ENCODE measurements around the gene MFAP2.

MFAP2 gene

DNA sequence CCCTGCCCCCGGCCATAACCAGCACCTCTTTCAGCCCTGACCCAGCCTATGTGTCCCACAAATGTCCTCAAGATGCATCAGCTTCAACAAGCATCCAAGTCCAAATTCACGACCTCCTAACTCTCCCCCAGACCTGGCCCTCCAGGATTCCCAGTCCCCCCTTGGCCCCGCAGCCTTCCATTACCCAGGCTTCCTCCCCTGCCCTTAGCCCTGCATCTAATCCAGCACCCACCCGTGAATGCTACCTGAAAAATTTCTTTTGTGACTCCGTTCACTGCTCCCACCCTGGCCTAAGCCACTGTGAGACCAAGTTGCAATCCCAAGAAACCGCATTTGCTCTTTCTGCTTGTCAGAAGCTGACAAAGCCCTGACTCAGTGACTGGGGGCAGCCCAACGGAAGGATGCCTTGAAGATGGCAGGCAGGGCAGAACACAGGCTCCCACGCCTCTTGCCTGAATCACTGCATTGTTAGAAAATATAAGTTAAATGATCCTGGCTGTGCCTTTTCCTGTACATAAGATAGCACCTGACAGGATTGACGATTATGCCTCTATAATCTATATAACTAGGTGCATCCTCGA lies 939 bp upstream of the MFAP2 start:
- no peak for DNase-seq (ENCODE audit: low read depth in 1 of 2, low spot score in 1 of 2)

DNA sequence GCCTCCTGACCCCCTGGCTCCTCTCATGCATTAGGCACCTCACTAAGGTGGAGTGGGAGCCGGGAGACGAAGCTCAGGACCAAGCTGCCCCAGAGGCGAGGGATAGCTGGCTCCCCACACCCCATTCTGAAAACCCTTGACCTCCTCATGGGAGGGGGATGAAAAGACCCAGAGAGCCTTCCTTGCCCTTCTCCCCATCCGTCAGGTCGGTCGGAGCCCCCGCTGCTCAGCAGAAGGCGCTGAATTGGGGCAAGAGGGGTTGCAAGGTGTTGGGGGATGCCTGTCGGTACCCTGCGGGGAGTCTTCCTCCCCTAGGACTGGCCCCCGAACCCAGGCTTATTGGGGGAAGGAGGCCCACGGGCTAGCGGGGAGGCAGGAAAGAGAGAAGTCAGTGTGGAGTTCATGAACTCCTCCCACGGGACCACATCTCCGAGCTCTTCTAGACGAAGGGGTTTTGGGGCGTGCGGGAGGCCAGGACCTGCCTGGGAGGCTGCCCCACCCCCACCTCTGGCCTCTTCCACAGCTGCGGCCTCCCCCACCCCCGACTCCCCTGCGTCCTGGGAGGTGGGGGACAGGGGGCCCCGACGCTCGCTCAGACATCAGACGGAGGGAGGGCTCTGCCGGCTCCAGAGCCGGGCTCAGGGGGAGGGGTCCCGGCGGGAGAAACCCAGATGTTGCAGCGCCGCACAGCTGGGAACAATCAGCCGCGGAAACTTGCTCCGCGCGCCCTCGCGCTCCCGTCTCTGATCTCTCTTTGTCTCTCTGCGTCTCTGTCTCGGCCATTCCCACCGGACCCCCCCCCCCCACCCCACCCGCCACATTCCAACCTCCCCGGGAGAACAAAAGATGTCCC lies 719 bp downstream of the MFAP2 start:
- DNase-seq (ENCODE audit: low read depth in 1 of 2, low spot score in 1 of 2): no peak

DNA sequence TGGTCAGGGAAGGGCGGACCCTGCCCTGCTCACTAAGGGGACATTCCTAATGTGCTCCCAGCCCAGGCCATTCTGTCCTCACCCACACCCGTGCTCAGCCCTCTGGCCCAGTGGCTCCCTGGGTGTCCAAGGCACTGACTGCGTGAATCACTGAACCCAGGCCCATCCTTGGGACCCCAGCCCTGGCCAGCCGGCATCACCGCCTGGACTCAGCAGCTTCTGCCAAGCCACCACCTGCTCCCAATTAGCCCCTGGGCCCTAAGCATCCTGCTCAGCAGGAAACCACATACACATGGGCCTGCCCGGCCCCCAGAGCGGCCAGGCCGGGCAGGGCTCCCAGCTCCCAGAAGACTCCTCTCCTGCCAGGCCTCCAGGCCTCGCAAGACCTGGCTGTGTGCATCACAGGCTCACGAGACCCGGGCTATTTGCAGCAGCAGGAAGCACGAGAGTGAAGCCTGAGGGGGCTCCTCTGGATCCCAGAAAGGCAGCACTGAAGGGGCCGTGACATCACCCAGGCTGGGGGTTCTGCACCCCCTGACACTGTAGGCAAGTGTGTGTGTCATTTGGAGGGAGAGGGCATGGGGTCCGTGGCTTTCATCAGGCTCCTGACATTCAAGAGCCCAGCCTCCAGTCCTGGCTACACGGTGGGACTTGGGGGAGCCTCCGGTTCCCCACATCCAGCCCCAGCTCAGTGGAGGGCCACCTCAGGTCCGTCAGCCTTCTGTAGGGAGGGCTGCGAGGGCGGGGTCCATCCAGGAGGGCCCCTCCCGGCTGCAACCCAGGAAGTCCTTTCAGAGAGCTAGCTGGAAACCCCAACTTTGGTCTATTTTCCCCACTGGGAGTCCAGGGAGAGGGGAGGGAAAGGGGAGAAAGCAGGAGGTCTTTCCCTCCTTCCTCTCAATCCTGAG lies 1.6 kb downstream of the MFAP2 start:
- DNase-seq (ENCODE audit: low read depth in 1 of 2, low spot score in 1 of 2): no peak

DNA sequence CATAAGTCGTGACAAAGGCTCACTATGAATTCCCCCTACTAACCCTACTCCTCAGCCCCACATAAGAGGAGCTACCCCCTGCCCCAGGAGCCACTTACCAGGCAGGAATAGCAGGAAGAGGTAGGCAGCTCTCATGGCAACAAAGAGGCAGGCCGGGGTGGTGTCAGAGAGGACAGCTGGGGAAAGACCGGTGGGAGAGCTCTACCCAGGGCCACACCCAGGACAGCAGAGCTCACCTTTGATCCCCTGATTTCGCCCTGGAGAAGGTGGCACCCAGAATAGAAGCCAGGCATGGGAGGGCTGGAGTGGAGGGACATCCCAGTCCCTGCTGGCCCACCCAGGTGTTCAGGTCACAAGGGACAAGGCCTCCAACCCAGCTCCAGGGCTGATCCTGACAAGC lies 2.3 kb downstream of the MFAP2 start:
- no peak for DNase-seq (ENCODE audit: low read depth in 1 of 2, low spot score in 1 of 2)

DNA sequence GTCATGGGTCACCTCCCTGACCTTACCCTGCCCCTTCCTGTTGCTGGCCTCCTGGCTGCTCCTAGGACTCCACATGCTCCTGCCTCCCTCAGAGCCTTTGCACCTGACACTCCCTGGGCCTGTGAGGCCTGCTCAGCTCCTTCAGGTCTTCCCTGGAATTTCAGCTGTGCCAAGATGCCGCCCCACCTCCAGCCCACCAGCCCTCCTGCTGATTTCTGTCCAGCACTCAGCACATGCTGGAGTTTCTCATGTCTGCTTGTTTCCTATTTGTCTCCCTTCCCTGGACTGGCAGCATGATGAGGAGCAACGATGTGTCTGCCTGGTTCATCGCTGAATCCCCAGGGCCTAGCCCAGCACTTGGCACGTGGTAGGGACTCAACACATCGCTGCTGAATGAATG lies 3.0 kb downstream of the MFAP2 start:
- no peak for DNase-seq (ENCODE audit: low read depth in 1 of 2, low spot score in 1 of 2)

DNA sequence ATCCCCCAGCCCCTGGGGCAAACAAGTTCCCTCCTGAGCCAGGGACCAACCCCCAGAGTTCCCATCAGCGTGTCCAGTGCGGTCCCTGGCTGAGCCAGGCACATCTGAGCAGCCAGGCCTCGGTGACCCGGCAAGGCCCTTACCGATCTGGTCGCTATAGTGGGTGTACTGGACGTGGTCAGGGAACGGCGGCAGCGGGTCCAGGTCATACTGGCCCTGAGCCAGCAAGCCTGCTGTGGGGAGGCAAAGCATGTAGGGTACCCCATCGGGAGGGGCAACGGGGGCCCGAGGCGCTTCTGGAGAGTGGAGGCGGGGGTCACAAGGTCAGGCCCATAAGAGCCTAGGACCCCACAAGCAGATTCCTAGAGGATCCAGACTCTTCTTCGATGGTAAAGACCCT lies 3.5 kb downstream of the MFAP2 start:
- DNase-seq (ENCODE audit: low read depth in 1 of 2, low spot score in 1 of 2): no peak

DNA sequence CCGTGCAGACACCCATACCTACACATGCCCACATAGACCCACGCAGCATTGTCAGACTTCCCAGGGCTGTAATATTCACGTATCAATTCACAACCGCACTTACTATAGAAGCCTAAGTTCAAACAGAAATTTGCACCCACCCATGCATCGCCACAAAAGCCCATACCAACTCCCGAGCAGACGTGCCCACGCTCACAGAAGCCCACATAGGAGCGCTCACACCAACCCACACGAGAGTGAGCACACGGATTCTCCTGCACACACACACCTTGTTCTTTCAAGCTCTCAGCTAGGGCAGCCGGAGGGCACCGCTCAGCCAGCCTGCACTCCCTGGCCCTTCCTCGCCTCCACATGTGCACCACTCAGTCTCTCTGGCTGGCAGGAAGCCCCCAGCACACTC lies 4.6 kb downstream of the MFAP2 start:
- no peak for DNase-seq (ENCODE audit: low read depth in 1 of 2, low spot score in 1 of 2)

DNA sequence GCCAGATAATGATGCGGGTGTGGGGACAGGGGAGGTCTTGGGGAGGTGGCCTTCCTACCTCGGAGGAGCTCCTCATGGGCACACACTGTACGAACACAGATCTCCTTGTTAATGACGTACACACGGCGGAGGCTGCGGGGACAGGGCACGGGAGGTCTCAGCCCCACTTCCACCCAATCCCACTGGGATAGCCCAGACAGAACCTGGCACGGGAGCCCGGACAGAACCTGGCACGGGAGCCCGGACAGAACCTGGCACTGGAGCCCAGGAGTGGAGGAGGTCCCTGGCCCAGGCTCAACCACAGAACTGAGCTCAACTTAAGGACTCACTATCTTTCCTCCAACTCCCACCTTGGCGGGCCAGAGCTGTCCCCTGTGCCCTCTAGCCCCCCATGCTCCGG lies 5.2 kb downstream of the MFAP2 start:
- no peak for DNase-seq (ENCODE audit: low read depth in 1 of 2, low spot score in 1 of 2)

DNA sequence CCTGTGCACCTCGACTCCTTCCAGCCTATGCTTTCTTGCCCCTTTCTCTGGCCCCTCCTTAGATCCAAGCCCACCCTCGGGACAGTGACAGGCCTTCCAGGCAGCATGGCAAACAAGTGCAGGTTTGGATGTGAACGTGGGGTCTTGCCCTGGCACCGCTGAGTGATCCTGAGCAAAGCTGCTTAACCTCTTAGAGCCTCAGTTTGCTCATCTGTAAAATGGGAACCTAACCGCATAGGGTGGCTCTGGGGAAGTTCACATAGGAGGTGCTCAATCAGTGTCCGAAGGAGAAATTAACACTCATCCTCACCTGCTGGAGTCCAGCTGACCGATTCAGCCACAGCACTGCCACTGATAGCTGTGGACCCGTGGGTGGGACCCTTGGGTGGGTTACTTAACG lies 7.2 kb downstream of the MFAP2 start:
- DNase-seq (ENCODE audit: low read depth in 1 of 2, low spot score in 1 of 2): no peak

DNA sequence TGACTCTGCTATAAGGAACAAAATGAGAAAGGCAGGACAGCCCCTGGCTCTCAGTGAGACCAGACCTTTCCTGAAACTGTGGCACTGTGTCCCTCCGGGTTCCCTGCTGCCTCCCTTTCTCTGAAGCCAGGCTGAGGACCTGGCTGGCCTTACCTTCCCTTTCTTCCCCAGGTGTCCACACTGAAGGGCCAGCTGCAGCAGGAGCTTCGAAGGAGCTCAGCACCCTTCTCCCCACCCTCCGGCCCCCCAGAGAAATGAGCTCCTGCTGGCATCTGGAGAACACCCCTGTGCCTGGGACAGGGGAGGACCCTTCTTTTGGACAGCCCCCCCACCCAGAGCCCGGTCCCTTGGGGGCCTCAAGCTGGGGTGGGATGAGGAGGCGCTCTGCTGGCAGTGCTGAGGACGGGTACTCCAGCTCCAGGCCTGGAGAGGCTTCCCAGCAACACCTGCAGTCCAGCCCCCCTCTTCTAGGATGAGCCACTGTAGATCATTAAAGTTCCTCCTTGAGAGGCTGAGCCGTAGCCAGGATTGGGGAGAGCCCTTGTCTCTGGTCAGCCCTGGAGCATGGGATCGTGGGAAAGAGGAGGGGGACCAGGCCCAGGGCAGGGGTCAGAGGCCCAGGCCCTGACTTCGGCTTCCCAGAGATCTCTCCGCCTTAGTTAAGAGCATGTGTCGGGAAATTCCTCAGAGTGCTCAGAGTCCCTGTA lies 8.1 kb downstream of the MFAP2 start:
- DNase-seq (ENCODE audit: low read depth in 1 of 2, low spot score in 1 of 2): no peak

DNA sequence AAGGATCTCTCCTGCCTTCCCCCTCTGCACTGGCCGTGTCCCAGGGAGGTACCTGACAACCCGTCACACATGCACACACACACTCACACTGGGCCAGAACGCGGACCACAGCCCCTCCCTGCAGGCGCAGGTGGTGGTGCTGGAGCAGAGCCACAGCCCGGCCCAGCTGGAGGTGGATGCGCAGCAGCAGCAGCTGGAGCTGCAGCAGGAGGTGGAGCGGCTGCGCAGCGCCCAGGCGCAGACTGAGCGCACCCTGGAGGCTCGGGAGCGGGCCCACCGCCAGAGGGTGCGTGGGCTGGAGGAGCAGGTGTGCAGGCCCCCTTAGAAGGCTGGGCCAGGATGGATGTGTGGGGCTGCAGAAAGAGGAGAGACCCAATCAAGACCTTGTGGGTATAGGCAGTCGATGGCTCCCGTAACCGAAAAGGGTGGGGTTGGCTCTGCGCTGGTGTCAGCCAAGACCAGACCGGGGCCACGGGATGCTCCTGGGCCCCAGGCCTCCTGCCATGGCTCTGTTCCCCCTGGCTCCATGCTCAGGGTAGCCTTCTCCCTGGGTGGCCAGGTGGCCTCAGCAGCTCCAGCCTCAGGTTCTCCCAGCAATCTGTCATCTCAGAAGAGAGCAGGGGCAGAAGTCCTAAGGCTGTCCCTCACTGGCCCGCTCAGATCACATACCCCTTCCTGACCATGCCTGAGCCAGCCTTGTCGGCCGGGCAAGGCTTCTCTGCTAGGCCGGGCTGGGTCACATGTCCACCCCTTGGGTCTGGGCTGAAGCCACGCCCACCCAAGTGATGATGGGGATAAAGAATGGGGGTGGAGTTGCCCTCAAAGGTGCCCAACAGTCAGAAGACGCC lies 8.9 kb downstream of the MFAP2 start:
- no peak for DNase-seq (ENCODE audit: low read depth in 1 of 2, low spot score in 1 of 2)

DNA sequence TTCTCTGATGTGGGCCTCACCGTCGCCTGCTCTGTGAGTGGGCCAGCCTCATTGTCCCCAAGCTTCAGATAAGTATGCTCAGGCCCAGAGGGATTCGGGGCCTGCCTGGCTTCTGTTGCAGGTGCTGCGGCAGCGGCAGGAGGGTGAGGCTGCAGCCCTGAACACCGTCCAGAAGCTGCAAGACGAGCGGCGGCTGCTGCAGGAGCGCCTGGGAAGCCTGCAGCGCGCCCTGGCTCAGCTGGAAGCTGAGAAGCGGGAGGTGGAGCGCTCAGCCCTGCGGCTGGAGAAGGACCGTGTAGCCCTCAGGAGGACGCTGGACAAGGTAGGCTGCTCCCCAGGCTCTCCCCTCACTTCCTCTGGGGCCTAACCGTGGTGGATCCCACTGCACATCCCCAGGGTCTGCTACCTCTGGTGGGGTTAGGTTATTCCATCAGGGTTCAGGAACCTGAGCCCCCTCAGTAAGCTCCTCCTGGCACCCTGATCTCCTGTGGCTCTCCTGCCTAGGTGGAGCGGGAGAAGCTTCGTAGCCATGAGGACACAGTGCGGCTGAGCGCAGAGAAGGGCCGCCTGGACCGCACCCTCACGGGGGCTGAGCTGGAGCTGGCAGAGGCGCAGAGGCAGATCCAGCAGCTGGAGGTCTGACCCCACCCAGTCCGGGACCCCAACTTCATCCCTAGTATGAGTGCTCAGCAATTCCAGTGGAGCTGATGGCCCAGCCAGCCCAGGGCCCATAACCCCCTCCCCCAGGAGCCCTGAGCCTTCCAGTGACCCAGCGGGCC lies 10.1 kb downstream of the MFAP2 start:
- no peak for DNase-seq (ENCODE audit: low read depth in 1 of 2, low spot score in 1 of 2)

DNA sequence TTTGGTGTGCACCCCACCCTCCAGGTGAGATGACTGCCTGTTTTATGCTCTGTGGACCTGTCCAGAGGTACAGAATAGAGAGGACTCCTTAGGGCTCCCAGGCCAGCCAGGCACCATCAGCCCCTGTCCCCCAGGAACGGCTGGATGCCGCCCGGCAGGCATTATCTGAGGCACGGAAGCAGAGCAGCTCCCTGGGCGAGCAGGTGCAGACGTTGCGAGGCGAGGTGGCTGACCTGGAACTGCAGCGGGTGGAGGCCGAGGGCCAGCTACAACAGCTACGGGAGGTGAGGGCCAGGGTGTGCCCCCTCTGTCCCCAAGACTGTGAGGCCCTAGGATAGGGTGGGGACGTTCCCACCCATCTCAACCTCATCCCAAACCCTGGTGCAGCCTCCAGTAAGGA lies 10.8 kb downstream of the MFAP2 start:
- DNase-seq (ENCODE audit: low read depth in 1 of 2, low spot score in 1 of 2): no peak

DNA sequence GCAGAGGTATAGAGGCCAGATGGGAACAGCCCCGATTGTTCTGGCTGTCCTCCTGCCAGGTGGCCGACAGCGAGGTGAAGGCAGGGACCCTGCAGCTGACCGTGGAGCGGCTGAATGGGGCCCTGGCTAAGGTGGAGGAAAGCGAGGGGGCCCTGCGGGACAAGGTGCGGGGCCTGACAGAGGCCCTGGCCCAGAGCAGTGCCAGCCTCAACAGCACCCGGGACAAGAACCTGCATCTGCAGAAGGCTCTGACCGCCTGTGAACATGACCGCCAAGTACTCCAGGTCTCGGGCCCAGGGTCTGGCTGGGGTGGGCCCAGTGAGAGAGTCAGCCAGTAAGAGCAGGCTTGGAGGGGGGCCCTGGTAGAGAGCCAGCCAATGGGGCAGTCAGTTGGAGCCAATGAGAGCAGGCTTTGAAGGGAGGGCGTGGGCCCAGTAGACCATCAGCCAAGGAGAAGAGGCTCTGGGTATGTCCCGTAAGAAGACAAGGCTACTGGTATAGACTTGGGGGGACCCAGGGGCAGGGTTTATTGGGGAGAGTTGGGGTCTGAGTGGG lies 11.3 kb downstream of the MFAP2 start:
- no peak for DNase-seq (ENCODE audit: low read depth in 1 of 2, low spot score in 1 of 2)

DNA sequence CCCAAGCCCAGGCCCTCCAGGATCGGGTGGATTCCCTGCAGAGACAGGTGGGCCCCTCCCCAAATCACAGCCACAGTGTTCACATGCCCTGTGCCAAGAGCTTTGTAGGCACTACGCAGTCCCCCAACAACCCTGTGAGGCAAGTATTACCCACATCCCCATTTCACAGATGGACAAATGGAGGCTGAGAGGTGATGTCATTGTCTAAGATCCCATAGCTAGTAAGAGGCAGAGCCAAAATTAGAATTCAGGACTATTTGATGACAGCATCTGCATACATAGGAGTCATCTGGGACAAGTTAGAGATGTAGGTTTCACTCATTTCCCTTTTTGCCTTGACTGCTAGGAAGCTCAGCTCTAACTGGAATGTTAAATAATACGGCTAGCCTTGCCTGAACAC lies 12.0 kb downstream of the MFAP2 start:
- DNase-seq (ENCODE audit: low read depth in 1 of 2, low spot score in 1 of 2): no peak

DNA sequence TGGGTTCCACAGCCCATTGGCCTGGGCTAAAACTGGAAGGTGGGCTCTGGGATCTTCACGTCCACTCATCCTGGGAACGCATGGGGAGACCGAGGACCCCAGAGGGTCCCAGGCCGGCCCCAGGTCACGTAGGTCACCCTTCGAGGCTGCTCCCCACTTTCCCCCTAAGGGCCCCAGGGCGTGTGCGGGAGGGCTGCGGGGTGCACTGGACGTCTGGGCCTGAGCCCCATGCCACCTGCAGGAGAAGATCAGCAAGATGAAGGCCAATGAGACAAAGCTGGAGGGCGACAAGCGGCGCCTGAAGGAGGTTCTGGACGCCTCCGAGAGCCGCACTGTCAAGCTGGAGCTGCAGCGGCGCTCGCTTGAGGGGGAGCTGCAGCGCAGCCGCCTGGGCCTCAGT lies 12.5 kb downstream of the MFAP2 start:
- no peak for DNase-seq (ENCODE audit: low read depth in 1 of 2, low spot score in 1 of 2)

DNA sequence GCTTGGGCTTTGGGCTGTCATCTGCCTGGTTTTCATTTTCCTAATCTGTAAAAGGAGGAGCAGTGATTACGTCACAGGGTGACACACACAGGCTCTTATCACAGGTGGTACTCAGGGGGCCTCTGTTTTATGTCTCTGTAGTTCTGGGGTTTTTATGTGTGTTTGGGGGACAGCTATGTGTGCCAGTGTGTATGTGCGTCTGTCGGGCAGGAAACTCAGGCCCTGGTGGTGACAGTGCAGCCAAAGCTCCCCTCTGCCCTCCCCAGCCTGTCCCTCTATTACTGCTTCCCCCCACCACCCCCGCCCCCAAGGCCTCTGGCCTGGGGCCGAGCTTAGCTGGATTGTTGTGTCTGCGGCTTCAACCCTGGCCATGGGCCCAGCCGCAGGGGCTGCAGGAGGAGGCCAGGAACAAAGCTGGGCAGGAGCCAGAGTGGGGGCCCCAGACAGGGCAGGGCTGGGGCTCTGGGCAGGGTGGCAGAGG lies 13.3 kb downstream of the MFAP2 start:
- DNase-seq (ENCODE audit: low read depth in 1 of 2, low spot score in 1 of 2): no peak

DNA sequence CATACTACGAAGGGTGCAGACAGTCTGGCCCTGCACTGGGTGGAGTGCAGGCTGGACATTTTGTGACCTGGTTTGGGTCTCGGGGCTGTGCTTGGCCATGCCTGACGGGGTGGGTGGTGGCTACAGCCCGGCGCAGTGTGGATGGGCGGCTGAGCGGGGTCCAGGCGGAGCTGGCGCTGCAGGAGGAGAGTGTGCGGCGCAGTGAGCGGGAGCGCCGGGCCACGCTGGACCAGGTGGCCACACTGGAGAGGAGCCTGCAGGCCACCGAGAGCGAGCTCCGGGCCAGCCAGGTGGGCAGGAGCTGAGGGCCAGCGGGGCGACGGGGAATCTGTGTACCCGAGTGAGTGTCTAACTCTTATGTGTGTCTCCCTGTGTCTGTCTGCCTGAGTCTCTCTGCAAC lies 14.1 kb downstream of the MFAP2 start:
- DNase-seq (ENCODE audit: low read depth in 1 of 2, low spot score in 1 of 2): no peak

DNA sequence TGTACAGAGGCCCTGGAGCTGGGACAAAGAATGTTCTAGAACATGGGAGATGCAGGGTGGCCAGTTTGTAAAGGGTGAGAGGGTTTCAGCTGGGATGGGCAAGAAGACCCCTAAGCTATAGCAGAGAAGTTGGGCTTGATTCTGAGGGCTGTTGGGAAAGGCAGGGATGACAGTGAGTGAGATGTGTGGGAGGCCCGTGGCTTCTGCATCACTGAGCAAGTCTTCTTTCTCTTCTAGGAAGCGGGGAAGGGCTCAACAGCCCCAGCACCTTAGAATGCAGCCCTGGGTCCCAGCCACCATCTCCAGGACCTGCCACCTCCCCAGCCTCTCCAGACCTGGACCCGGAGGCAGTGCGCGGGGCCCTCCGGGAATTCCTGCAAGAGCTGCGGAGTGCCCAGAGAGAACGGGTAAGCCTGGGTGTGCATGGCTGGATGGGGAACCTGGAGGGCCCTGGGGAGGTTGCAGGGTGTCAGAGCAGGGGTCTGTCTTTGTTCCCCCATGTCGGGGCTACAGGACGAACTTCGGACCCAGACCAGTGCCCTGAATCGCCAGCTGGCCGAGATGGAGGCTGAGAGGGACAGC lies 14.8 kb downstream of the MFAP2 start:
- no peak for DNase-seq (ENCODE audit: low read depth in 1 of 2, low spot score in 1 of 2)
